ENCODE results near the gene THBS2.

DNA sequence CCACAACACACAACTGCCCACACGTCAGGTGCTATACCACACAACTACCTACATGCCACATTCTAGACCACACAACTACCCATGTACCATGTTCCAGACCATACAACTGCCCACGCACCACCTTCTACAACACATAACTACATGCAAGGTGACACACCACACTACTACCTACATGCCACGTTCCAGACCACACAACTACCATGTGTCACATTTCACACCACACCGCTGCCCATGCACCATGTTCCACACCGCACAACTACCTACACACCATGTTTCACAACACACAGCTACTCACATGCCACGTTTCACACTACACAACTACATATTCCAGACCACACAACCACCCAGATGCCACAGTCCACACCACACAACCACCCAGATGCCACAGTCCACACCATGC is 19.8 kb downstream of the THBS2 start:
- TF ChIP-seq, protein P1, sequence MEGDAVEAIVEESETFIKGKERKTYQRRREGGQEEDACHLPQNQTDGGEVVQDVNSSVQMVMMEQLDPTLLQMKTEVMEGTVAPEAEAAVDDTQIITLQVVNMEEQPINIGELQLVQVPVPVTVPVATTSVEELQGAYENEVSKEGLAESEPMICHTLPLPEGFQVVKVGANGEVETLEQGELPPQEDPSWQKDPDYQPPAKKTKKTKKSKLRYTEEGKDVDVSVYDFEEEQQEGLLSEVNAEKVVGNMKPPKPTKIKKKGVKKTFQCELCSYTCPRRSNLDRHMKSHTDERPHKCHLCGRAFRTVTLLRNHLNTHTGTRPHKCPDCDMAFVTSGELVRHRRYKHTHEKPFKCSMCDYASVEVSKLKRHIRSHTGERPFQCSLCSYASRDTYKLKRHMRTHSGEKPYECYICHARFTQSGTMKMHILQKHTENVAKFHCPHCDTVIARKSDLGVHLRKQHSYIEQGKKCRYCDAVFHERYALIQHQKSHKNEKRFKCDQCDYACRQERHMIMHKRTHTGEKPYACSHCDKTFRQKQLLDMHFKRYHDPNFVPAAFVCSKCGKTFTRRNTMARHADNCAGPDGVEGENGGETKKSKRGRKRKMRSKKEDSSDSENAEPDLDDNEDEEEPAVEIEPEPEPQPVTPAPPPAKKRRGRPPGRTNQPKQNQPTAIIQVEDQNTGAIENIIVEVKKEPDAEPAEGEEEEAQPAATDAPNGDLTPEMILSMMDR (IDR thresholded peaks at IDR 0.05), result no peak
- TF ChIP-seq POLR2A (IDR thresholded peaks at IDR 0.05), result no peak

Data from vagina (tissue), 2 donors.